IMR-90 (cell line): ENCODE measurements around the gene SLC19A1. TPM values are rescaled to one million over a fixed set of nuclear protein-coding genes. Genes with fewer than 3 reads are reported as not detected.

Source experiments
- ATAC-seq: fragments of 200-7000 bp; cut with Tn5 transposase; 2 replicates; pipeline ENCODE4 v1.9.1; 2020; ENCODE audit warnings: low read depth, mild to moderate bottlenecking, moderate library complexity
- BruUV-seq: library from RNA; stranded (reverse); fragments of 400-500 nt; replicated peaks from 2 replicates; lab custom pipeline; 2021; lab: Mats Ljungman, UMichigan
- CTCF ChIA-PET: fragments of 300-600 bp; formaldehyde crosslinking; extraction: SDS; loops from one replicate; lab custom pipeline; 2021; ENCODE audit warnings: antibody characterized with exemption; lab: Yijun Ruan, JAX
- POLR2A ChIA-PET: fragments of 300-600 bp; sonication (Branson Sonifier 250); formaldehyde crosslinking; loops from one replicate; lab custom pipeline; 2022; ENCODE audit warnings: antibody characterized with exemption; ENCODE audit not compliant: unreplicated experiment; lab: Charles Lee
- DNase-seq: peaks from one replicate; pipeline ENCODE4 v3.0.0; 2013
- H2AFZ ChIP-seq: replicated peaks from 2 replicates; pipeline ENCODE3; 2013; ENCODE audit warnings: low read length, mild to moderate bottlenecking; ENCODE audit not compliant: poor library complexity
- H2AK5ac ChIP-seq: 2 replicates; pipeline ENCODE4 v1.6.1; 2013; ENCODE audit warnings: low read depth, low read length, inconsistent platforms
- H2AK9ac ChIP-seq: replicated peaks from 2 replicates; pipeline ENCODE3; 2013; ENCODE audit warnings: mild to moderate bottlenecking, low read depth, low read length, moderate library complexity; ENCODE audit not compliant: poor library complexity
- H2BK120ac ChIP-seq: 2 replicates; pipeline ENCODE4 v1.6.1; 2013; ENCODE audit warnings: low read depth, low read length, inconsistent platforms
- H2BK15ac ChIP-seq: 3 replicates; pipeline ENCODE4 v1.6.1; 2013; ENCODE audit warnings: low read depth, low read length, inconsistent platforms
- H2BK20ac ChIP-seq: 2 replicates; pipeline ENCODE4 v1.6.1; 2013; ENCODE audit warnings: low read depth, mild to moderate bottlenecking, inconsistent platforms, low read length, moderate library complexity
- H2BK5ac ChIP-seq: 2 replicates; pipeline ENCODE4 v1.6.1; 2013; ENCODE audit warnings: mild to moderate bottlenecking, low read depth, low read length, inconsistent platforms; ENCODE audit not compliant: poor library complexity, severe bottlenecking
- H3K14ac ChIP-seq: replicated peaks from 2 replicates; pipeline ENCODE4 v1.6.1; 2013; ENCODE audit warnings: low read depth, low read length, inconsistent platforms
- H3K18ac ChIP-seq: 2 replicates; pipeline ENCODE4 v1.6.1; 2013; ENCODE audit warnings: low read depth, low read length, control low read depth
- H3K23ac ChIP-seq: 2 replicates; pipeline ENCODE4 v1.6.1; 2013; ENCODE audit warnings: low read depth, low read length, inconsistent platforms
- H3K27ac ChIP-seq: 2 replicates; pipeline ENCODE4 v1.5.1; 2013; ENCODE audit warnings: mild to moderate bottlenecking, control low read depth, low read length; ENCODE audit not compliant: insufficient read depth
- H3K27me3 ChIP-seq: 2 replicates; pipeline ENCODE4 v1.6.1; 2013; ENCODE audit warnings: low read length; ENCODE audit not compliant: control insufficient read depth, insufficient read depth
- H3K36me3 ChIP-seq: 2 replicates; pipeline ENCODE4 v1.6.1; 2013; ENCODE audit warnings: low read length, mixed read lengths; ENCODE audit not compliant: control insufficient read depth, insufficient read depth
- H3K4ac ChIP-seq: 2 replicates; pipeline ENCODE4 v1.6.1; 2013; ENCODE audit warnings: low read depth, low read length, inconsistent platforms
- H3K4me1 ChIP-seq: 2 replicates; pipeline ENCODE4 v1.6.1; 2013; ENCODE audit warnings: low read length, mixed read lengths; ENCODE audit not compliant: control insufficient read depth, insufficient read depth
- H3K4me2 ChIP-seq: 2 replicates; pipeline ENCODE4 v1.6.1; 2013; ENCODE audit warnings: low read depth, mild to moderate bottlenecking, control low read depth, low read length, moderate library complexity
- H3K4me3 ChIP-seq: 2 replicates; pipeline ENCODE4 v1.5.1; 2013; ENCODE audit warnings: low read depth, mild to moderate bottlenecking, control low read depth, low read length, moderate library complexity; ENCODE audit not compliant: insufficient read depth
- H3K56ac ChIP-seq: 2 replicates; pipeline ENCODE4 v1.6.1; 2013; ENCODE audit warnings: low read length, inconsistent platforms; ENCODE audit not compliant: insufficient read depth; ENCODE audit errors: extremely low read depth
- H3K79me1 ChIP-seq, 2 experiments: 2 replicates each; pipeline ENCODE4 v1.6.1; 2013; ENCODE audit warnings: low read length in 2 of 2, inconsistent platforms in 1 of 2, low read depth in 1 of 2
- H3K9ac ChIP-seq: 2 replicates; pipeline ENCODE4 v1.6.1; 2013; ENCODE audit warnings: low read depth, low read length, control low read depth
- H3K9me1 ChIP-seq: 2 replicates; pipeline ENCODE4 v1.6.1; 2013; ENCODE audit warnings: low read length, inconsistent platforms; ENCODE audit not compliant: insufficient read depth
- H3K9me3 ChIP-seq: 2 replicates; pipeline ENCODE4 v1.6.1; 2013; ENCODE audit warnings: low read length; ENCODE audit not compliant: control insufficient read depth, insufficient read depth
- H4K20me1 ChIP-seq: 2 replicates; pipeline ENCODE4 v1.6.1; 2013; ENCODE audit warnings: low read length, inconsistent platforms; ENCODE audit not compliant: insufficient read depth
- H4K5ac ChIP-seq: 2 replicates; pipeline ENCODE4 v1.6.1; 2013; ENCODE audit warnings: mild to moderate bottlenecking, low read depth, low read length, control low read depth
- H4K8ac ChIP-seq, 2 experiments: 2 replicates each; pipeline ENCODE4 v1.6.1; 2013; ENCODE audit warnings: low read depth in 2 of 2, low read length in 2 of 2, control low read depth in 1 of 2, inconsistent platforms in 1 of 2
- H4K91ac ChIP-seq: 2 replicates; pipeline ENCODE4 v1.6.1; 2013; ENCODE audit warnings: low read depth, low read length, inconsistent platforms; ENCODE audit not compliant: insufficient read depth
- BHLHE40 ChIP-seq: fragments of 150-350 bp; IDR thresholded peaks from 2 replicates; pipeline ENCODE4 v1.6.1; 2016; ENCODE audit warnings: mild to moderate bottlenecking, low read depth, low read length
- CEBPB ChIP-seq: IDR thresholded peaks from 2 replicates; pipeline ENCODE4 v1.6.1; 2012; ENCODE audit warnings: low read depth, low read length, improper control_type of control experiment
- CTCF ChIP-seq: conservative IDR thresholded peaks from 2 replicates; pipeline ENCODE4 v1.5.1; 2012; ENCODE audit warnings: mild to moderate bottlenecking, low read depth, low read length, improper control_type of control experiment
- ELK1 ChIP-seq: fragments of 150-350 bp; IDR thresholded peaks from 2 replicates; pipeline ENCODE4 v1.6.1; 2016; ENCODE audit warnings: low read depth, mild to moderate bottlenecking, low read length, moderate library complexity, borderline replicate concordance
- FOS ChIP-seq: fragments of 150-350 bp; IDR thresholded peaks from 2 replicates; pipeline ENCODE4 v1.6.1; 2016; ENCODE audit warnings: low read depth, low read length
- MAFK ChIP-seq: IDR thresholded peaks from 2 replicates; pipeline ENCODE4 v1.6.1; 2012; ENCODE audit warnings: low read depth, low read length, improper control_type of control experiment
- MAZ ChIP-seq: IDR thresholded peaks from 2 replicates; pipeline ENCODE4 v1.6.1; 2012; ENCODE audit warnings: low read depth, mild to moderate bottlenecking, low read length, improper control_type of control experiment, moderate library complexity, borderline replicate concordance
- MXI1 ChIP-seq: IDR thresholded peaks from 2 replicates; pipeline ENCODE4 v1.6.1; 2012; ENCODE audit warnings: low read depth, mild to moderate bottlenecking, low read length, moderate library complexity, borderline replicate concordance
- NFE2L2 ChIP-seq: fragments of 150-350 bp; IDR thresholded peaks from 2 replicates; pipeline ENCODE4 v1.6.1; 2016; ENCODE audit warnings: low read depth, mild to moderate bottlenecking, low read length
- POLR2A ChIP-seq: IDR thresholded peaks from 2 replicates; pipeline ENCODE4 v1.6.1; 2012; ENCODE audit warnings: mild to moderate bottlenecking, low read depth, low read length
- RAD21 ChIP-seq: IDR thresholded peaks from 2 replicates; pipeline ENCODE4 v1.6.1; 2012; ENCODE audit warnings: low read length, improper control_type of control experiment
- RCOR1 ChIP-seq: IDR thresholded peaks from 2 replicates; pipeline ENCODE4 v1.6.1; 2012; ENCODE audit warnings: mild to moderate bottlenecking, low read length, improper control_type of control experiment; ENCODE audit not compliant: insufficient replicate concordance
- RFX5 ChIP-seq: IDR thresholded peaks from 2 replicates; pipeline ENCODE4 v1.8.0; 2012; ENCODE audit warnings: low read depth, mild to moderate bottlenecking, low read length, moderate library complexity
- SMC3 ChIP-seq: fragments of 150-350 bp; IDR thresholded peaks from 2 replicates; pipeline ENCODE4 v1.6.1; 2016; ENCODE audit warnings: low read depth, mild to moderate bottlenecking, antibody characterized with exemption, low read length, moderate library complexity
- USF2 ChIP-seq: fragments of 150-350 bp; IDR thresholded peaks from 2 replicates; pipeline ENCODE4 v1.6.1; 2017; ENCODE audit warnings: mild to moderate bottlenecking, antibody characterized with exemption, low read length, low read depth
- WGBS, 2 experiments: methylation state at CpG; one replicate each; pipeline versions ENCODE4 v1.1.5 to v1.1.7; 2013; ENCODE audit warnings: missing lambda C conversion rate in 2 of 2; ENCODE audit not compliant: insufficient read length in 1 of 2; ENCODE audit errors: extremely low coverage in 2 of 2; 5-methylcytosine and 5-hydroxymethylcytosine counted together
- dilution Hi-C: fragments of 300-500 bp; cut with HindIII; formaldehyde crosslinking; loops from one replicate; pipeline ENCODE4 v1.14.3; 2018; ENCODE audit warnings: low sequenced_read_pairs; ENCODE audit not compliant: unreplicated experiment
- in situ Hi-C: fragments of 300-500 bp; cut with MboI; formaldehyde crosslinking; loops from 3 replicates; pipeline ENCODE4 v1.14.3; 2019; ENCODE audit warnings: low sequenced_read_pairs, inconsistent platforms, mixed read lengths
- intact Hi-C: fragments of 100-400 bp; cut with micrococcal nuclease; formaldehyde crosslinking; loops from 2 replicates; pipeline ENCODE4 v1.10.0; 2022
- polyA plus RNA-seq, 3 experiments: library from polyadenylated mRNA; depleted of rRNA; stranded (reverse); fragments of >200 nt; gene quantifications; 2 replicates each; pipeline ENCODE4 v1.2.3, GENCODE V29; 2012; ENCODE audit warnings: low replicate concordance in 1 of 3
- total RNA-seq: library from RNA; depleted of rRNA; stranded (reverse); fragments of >200 nt; gene quantifications from 2 replicates; pipeline ENCODE4 v1.2.3, GENCODE V29; 2012

The SLC19A1 gene
- total and polyA plus RNA-seq, 2 of the 4 experiments (the other 2 are of a cell fraction) = 2.2 to 16.2 TPM

- Histone ChIP-seq H3K14ac (peak overlapping the region; percentile 89), H4K5ac (peak overlapping the region; percentile 79), H4K8ac (peak overlapping the region; percentile 64 to 86; a peak in 2 of 4 replicates), H2AK5ac (peak overlapping the region; percentile 65), H3K23ac (peak overlapping the region; percentile 96), H3K56ac (no peak overlapping the region), H2AK9ac (no peak overlapping the region), H3K9me3 (peaks cover 2% of the 10 kb centered on the region; the same call in 1 of the 2 replicates), H2BK20ac (peak overlapping the region; percentile 98), H3K4me1 (peaks cover 28% of the 10 kb centered on the region), H3K27me3 (no peaks in the 10 kb centered on the region), H3K18ac (peak overlapping the region; percentile 84), H2BK5ac (peak overlapping the region; percentile 93), H4K20me1 (peaks cover 29% of the 10 kb centered on the region), H2BK15ac (peak overlapping the region; percentile 78; the same call in 2 of the 3 replicates), H3K9me1 (peaks cover 17% of the 10 kb centered on the region), H4K91ac (peak overlapping the region; percentile 69), H2BK120ac (peak overlapping the region; percentile 95), H3K36me3 (peaks cover 18% of the 10 kb centered on the region; the same call in 1 of the 2 replicates), H3K4me3 (no peak overlapping the region), H3K4ac (peak overlapping the region; percentile 89), H2AFZ (no peak overlapping the region), H3K9ac (no peak overlapping the region), H3K27ac (peak overlapping the region; percentile 73), H3K4me2 (no peak overlapping the region), H3K79me1 (peaks cover 8 to 70% of the 10 kb centered on the region in 2 experiments; a peak in 3 of 4 replicates)
- DNase-seq (no peak), ATAC-seq (no peak)
- dilution Hi-C loops = no loop called here
- intact Hi-C loops = no loop called here
- CTCF ChIA-PET = interaction anchor here (0.7 kb wide), 1 partner anchor 276 kb away, joined by 4 read pairs; no protein-coding TSS in a partner anchor
- in situ Hi-C loops = loop anchor here (10.0 kb wide), 1 partner anchor 363 kb away; no protein-coding TSS in a partner anchor
- POLR2A ChIA-PET = no interaction called here
- BruUV-seq = no TSS peak
- no CpG with 5 or more reads among the region's 5 CpGs for WGBS, 2 experiments
- TF ChIP-seq RAD21 = no peak
- TF ChIP-seq CTCF = no peak
- no peak for TF ChIP-seq USF2
- no peak for TF ChIP-seq BHLHE40
- TF ChIP-seq MAZ = no peak
- no peak for TF ChIP-seq CEBPB
- TF ChIP-seq RCOR1 = no peak
- no peak for TF ChIP-seq FOS
- TF ChIP-seq SMC3 = no peak
- no peak for TF ChIP-seq ELK1
- no peak for TF ChIP-seq MAFK
- TF ChIP-seq MXI1 = no peak
- TF ChIP-seq RFX5 = no peak
- no peak for TF ChIP-seq POLR2A
- no peak for TF ChIP-seq NFE2L2
Observed at GRCh38 chr21:45461369-45461750, 80.9 kb downstream of the SLC19A1 start.
